Activated effector memory CD4-positive, alpha-beta T cell treated with anti-CD3 and anti-CD28 coated beads, Interleukin-2, amount 50 U/mL, for 16 hours (primary cell): ENCODE results near the gene COL4A4.

Experiments
- DNase-seq: peaks from one replicate; pipeline ENCODE4 v3.0.0-alpha.2; 2020

Gene COL4A4

DNA sequence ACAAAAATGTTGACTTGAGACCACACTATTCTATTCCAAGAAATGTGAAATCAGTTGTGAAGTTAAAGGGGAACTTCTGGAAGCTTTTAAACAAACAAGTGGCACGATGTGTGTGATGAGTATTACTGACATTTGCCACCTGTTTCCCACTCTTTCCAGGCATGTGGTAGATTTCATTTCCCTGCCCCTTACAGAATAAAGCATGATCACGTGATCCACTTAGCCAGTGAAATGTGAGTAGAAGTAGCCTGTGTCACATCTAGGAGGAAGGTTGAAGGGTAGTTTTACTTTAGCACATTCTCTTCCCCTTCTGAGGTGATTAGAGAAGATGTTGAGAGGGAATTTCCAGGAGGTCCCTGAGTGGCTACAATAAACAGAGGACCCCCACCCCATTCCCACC is 3.8 kb downstream of the COL4A4 start:
- no peak for DNase-seq

DNA sequence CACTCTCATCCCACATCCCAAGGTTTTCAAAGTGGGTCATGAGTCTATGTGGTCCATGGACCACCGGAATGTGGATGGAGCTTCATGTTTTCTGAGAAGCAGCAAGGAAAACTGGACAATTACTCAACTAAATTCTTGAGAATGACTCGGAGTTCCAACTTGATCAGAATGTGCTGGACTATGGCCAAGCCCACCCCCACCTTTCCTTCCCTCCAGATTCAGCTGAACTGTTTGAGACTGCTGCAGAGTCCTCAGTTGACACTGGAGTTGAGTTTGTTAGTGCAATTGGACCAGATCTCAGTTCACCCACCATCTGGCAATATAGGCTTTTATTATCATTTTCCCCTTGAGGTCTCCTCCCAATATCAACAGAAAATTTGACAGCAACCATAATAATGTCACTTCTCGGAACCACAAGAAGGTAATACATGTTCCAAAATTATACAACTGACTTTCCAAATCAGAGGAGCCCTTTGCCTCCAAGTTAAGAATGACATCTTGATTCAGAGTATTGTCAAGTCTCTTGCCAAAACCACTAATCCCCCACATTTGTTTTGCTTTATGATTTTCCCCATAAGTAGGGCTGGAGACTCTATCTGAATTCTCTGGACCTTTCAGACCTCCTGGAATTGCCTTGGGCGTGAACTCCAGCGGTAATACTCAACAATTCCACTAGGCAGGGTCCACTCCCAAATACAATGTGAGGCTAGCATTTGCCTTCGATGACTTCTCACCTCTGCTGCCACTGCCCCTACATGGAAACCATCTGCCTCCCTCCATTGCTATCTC is 8.8 kb downstream of the COL4A4 start:
- DNase-seq = no peak

DNA sequence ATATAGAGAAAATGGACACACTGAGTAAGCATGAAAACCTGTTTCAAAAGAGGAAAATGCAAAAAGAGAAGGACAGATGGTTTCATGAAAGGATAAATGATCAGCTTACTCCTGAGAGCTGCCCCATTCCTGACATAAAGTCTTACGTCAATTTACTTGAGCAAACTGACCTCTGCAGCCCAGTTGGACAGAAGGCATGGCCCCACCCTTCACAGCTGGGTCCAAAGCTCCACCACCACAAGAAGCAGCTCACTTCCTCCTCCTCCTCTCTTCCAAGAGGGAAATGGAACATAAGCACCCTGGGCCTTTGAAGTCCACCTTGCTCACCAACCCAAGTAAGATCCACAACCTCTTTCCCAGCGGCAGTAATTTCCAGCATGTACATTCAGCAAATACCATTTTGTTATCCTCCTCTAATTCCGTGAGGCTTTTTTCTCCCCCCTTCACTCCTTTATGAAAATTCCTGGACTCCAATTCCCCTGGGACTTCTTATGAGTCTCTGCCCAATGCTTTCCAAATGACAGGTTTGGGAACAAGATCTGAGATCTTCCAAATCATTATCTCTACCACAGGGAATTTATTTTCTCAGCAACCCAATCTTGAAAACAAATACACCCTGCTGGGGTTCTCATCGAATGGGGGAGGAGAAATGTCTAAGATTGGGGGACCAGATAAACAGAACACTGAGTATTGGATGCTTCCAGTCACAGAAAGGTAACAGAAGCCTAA is 10.1 kb downstream of the COL4A4 start:
- DNase-seq = no peak

DNA sequence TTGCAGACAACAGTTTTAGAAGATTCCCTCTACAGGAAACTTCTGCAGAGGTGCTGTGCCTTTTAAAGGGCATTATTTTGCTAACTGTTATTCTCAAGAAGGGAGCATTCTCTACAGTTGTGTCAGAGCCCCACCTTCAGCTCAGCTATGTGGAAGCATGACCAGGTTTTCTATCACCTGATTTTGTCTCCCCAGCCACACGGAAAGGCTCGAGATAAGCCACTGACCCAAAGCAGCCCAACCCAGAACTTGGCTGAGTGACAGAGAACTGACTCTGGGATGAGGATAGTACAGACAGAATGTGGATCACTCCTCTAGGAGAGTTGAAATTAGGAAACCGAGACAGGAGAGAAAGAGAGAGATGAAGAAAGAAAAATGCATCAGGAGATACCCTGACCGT is 10.7 kb downstream of the COL4A4 start:
- DNase-seq = no peak

DNA sequence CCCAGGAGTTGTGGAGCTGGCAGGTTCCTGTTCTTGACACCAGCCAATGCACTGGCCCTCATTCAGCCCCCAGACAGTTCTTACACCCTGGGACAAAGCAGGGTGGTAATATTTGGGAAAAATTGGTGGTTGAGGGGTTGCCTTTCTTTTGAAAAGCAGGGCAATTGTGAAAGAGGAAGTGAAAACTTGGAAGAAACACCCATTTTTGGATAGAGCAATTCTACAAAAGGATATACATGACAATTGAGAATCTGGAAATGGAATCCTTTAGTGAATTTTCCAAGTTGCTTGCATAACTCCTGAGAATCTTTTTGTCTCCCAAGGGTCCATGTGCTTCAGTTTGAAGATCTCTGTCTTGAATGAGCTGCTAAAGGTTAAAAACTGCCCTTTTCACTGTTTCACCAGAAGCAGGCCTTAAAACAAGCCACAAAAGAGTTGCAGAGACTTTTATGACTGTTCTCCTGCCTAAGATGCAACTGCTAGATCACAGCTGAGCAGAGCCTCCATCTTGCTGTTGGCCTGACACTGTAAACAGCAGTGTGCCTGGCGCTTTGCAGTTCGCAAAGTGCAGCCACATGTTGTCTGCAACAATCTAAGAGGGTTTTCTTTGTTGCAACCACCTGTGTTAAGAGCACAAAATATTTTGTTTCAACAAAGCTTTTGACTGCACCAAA is 11.8 kb downstream of the COL4A4 start:
- DNase-seq = no peak

DNA sequence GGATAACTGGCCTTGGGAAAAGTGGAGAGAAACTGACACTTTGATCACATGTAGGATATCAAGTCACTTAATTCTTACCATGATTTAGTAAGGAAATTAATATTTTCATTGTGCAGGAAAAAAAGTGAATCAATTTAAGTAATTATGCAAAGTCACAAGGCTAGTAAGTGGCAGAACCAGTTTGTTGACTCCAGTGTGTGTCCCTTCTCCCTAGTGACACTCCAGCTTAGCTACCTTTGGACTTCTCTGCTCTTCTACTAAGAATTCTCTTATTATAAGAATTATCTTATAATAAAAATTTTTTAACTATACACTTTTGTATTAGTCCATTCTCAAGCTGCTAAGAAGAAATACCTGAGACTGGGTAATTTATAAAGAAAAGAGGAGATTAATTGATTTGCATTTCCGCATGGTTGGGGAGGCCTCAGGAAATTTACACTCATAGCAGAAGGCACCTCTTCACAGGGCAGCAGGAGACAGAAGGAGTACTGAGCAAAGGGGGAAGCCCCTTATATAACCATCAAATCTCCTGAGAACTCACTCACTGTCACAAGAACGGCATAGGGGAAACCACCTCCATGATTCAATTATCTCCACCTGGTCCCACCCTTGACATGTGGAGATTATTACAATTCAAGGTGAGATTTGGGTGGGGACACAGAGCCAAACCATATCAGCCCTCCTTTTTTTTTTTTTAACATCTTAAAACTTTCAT is 13.6 kb downstream of the COL4A4 start:
- DNase-seq = no peak

DNA sequence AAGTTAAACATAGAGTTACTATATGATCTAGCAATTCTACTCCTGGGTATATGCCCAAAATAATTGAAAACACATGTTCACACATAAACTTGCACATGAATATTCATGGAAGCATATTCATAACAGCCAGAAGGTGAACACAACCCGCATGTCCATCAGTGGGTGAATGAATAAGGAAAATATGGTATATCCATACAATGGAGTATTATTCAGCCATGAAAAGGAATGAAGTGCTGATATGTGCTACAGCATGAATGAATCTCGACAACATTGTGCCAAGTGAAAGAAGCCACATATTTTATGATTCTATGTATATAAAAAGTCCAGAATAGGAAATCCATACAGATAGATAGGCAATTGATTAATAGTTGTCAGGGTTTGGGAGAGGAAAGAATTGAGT is 15.9 kb downstream of the COL4A4 start:
- no peak for DNase-seq

DNA sequence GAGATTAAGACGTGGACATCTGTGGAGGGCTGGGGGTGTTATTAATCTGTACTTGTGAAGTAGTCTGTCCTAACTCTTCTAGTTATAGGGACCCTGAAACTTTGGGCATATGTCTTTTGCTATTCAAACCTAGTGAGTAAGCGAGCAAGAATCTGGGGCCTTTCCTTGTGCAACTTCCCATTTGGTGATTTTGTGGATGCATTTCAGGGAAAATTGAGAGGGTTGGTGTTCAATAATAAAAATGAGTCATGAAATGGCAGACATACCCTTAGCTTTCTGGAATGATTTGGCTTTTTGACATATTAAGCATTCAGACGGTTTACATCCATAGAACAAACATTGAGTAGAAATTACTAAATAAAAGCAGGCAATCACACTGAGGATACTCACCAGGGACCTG is 17.0 kb downstream of the COL4A4 start:
- DNase-seq = no peak

DNA sequence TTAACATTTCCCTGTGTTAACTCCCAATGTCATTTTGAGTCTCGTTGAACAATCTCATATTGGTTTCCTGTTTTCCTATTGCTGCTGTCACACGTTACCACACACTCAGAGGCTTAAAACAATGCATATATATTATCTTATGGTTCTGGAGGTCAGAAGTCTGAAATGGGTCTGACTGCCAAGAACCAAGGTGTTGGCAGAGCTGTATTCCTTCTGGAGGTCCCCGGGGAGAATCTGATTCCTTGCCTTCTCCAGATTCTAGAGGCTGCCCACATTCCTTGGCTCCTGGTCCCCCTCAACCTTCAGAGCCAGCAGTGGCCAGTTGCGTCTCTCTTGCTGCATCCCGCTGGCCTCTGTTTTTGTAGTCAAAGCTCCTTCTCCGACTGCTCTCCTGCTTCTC is 17.5 kb downstream of the COL4A4 start:
- no peak for DNase-seq

DNA sequence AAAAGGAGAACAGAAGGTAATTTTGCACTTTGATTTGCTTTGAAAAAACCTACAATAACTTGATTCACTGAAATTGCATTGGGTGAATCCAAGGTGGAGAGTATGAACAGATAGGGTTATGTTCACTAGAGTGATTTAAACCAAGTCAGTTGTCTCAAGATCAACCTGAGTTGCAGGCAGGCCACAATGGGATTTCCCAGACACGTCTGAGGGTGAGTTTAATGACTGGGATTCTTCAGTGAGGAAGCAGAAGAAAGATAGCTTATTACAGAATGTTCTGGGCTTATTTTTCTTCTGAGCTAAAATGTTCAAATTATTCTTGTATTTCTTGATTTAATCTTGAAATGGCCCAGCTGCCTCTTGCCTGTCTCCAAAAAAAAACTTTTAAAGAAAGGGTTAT is 20.1 kb downstream of the COL4A4 start:
- DNase-seq = no peak

DNA sequence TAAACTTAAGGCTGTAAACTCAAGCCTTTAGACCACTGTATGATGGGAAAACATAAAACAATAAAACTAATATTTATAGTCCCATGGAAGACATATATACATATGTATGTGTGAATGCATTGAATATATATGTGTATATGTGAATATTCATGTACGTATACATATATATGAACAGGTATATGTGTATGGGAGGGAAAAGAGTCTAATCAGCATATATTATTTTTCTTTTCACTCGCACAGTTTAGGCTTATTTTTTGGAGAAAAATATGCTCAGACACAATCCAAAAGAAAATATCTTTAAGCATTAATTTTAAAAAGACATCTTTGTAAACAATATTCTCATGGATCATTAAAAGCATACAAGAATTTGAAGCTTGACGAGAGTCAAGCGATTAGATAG is 22.7 kb downstream of the COL4A4 start:
- no peak for DNase-seq

DNA sequence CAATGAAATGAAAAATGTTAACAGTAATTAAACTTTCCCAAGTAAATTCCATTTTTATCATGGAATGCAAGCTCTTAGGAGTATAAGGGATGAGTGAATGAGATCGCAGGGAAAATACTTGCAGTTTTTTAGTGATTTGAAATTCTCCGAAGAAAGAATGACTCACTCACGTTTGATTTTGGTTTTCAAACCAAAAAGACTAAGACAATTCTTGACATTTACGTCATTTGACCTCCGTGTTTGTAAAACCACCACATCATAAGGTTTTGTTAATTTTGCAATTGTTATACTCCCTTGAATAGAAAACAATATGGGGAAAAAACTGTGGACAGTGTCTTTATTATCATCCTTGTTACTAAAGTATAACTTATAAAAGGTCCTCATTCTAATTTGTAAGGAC is 29.4 kb downstream of the COL4A4 start:
- no peak for DNase-seq

DNA sequence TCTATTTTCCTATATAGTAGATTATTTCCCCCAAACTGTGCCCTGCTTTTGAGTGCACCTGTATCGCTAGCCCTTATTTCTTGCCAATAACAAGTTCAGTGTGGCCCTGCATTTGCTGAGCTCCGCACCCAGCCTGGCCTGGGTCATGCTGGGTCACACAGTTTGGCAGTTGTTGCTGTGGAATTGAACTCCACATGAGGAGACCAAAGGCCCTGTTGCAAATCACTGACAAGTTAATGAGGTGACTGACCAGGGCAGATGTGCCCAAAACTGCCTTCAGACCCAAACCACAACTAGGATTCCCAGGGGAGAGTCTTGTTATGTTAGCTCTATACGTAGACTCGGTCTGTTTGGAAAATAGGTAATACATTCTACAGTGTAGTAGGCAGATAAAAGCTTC is 31.0 kb downstream of the COL4A4 start:
- DNase-seq = no peak

DNA sequence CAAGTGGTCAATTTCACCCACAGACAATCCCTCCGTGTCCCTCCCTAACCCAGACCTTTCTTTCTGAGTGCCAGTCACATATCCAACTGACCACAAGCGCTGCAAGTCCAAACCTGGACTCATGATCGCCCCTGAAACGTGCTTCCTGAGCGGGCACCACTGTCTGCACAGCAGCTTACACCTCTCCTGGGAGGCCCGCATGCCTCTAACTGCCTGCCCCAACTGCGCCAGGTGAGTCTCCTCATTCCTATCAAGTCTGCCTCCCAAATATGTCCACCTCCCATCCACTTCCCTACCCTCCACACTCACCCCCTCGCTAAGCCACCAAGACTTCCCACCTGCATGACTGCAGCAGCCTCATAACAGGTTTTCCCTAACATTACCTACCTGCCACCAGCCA is 33.4 kb downstream of the COL4A4 start:
- no peak for DNase-seq

DNA sequence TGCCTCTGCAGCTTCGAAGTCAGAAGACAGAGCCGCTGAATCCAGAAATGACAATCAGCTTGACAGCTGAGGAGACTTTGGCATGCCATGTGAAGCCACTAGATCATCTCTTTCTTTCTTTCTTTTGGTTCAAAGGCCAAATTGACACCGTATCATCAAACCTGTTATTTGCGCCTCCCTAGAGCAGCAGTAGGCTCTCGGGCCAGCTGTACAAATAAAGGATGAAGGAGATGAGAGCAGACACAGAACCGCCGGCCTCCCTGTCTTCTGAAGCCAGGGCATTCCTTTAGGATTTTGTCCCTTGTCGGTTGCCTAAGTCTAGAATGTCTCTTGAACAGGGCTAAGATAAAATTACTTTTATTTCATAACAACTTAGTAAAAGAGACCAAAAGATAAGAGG is 36.8 kb downstream of the COL4A4 start:
- DNase-seq = no peak

DNA sequence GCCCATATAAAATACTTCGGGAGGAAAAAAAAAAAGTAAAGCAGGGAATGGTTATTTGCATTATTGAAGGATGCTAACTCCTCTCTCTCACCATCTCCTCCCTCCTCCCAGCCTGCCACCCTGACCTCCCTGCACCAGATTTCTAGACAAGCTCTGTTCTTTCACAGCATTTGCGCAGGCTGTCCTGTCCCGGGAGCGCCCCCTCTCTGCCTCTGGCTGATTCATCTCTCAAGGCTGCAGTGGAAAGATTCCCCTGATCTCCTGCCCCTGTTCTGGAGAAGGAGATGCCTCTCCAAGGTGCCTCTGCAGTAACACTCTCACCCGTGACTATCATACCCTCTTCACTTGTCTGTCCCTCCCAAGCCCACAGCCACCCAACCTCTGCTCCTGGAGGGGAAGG is 38.5 kb downstream of the COL4A4 start:
- DNase-seq = no peak

DNA sequence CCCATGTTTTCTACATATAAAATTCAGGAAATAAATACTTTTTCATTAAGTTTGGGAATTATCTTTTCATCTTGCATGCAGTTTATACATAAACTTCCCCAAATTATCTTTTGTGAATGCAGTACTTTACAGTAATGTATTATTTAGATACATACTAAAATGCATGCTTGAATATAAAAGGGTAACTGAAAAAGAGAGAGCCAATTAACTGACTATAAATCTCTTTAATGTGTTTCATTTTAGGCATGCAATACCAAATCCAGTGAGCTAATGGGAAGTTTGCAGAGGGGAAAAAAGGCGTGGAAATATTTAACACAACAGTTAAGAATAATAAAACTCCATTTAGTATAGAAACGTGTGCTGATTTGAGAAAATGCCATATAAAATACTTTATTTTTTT is 39.2 kb downstream of the COL4A4 start:
- DNase-seq = no peak

DNA sequence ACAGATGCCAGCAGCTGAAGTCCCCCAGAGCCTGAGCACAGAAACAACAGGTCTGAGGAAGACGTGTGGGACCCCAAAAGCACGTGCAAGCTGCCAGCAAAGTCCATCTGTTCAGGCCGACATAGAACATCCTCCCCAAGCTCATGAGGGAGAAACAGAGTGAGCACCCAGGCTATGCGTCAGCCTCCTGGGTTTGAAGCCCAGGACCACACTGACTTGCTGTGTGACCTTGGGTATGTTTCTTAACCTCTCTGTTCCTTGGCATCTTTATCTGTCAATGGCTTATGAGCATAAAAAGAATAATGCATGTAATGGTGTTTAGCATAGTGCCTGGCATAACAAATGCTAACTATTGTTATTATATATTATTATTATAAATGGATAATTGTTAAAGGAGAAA is 40.3 kb downstream of the COL4A4 start:
- no peak for DNase-seq

DNA sequence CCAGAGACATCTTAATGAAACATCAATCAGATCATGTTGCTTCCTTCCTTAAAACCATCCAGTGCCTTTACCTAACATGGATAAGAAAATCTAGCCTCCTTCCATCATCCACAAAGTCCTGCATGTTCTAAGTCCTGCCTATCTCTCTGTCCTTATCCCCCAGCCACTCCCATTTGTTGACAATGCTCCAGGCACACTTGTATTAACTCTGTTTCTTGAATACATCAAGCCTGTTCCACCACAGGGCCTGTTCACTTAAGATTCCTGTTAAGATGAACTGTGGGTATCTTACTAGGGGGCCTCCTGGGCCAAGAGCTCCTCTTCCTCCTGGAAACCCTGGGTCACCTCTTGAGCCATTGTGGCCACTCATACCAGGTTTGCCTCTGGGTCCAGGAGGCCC is 45.7 kb downstream of the COL4A4 start:
- no peak for DNase-seq

DNA sequence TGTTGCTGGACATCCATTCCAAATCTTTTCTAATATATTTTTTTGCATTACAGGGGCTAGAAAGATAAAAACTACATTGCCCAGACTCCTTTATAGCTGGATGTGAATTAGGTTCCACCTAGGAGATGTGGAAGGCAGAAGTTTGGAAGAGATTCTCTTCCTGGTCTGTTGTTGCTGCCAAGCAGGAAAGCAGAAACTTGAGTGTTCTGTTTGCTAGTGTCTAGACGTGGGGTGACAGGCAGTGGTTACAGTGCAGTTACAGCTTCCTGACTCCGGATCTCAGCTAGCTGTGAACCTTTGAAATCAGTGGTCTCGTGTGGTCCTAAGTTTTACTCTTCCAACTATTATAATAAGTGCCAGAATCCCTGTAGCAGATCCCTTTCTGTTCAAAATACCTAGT is 46.2 kb downstream of the COL4A4 start:
- no peak for DNase-seq

DNA sequence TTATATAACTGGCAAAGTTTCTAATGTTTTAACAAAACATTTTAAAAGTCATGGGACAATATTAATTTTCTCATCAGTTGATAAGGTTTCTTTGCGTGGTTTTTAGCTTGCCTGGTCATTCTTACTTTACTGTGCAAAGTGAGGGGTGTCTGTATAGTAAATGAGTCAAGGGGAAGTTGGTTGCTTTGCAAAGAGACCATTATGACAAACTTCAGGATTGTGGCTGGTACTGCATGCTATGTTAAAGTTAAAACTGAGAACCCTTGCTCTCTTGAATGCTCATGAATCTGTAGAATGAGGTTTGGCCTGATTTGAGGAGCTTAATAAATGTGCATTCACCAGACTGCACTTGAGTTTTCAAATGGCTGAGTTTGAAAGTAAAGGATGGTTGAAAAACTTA is 47.0 kb downstream of the COL4A4 start:
- no peak for DNase-seq

DNA sequence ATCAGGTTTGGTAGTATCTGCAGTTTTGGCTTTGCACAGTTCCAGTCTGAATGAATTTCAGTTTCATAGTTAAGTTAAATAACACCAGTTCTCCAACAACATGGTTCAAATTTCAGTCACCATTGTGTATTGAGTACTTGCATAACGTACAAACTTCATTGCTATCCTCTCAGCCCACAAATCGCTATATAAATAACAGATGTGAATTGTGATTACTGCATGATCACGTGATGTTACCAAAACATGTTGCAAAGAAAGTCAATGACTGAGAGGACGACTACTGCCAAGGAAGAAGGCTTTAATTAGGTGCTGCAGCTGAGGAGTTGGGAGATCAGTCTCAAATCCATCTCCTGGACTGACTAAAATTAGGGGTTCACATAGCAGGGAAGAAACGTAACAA is 48.2 kb downstream of the COL4A4 start:
- no peak for DNase-seq
